Naive thymus-derived CD4-positive, alpha-beta T cell (primary cell): ENCODE measurements around the gene JUP. TPM values are rescaled to one million over a fixed set of nuclear protein-coding genes. Genes with fewer than 3 reads are reported as not detected.
"Not testable (repeated sequence)": the region's sequence is repeated elsewhere in the genome, so short reads cannot be mapped to it uniquely, and the experiment has no call there.

ENCODE experiments used
- ATAC-seq: fragments of 150-1000 bp; cut with Tn5 transposase; 2 replicates; pipeline ENCODE4 v1.10.0; 2021; ENCODE audit warnings: mild to moderate bottlenecking, moderate library complexity
- CTCF ChIA-PET: fragments of 350-600 bp; sonication (Branson Sonifier 250); formaldehyde crosslinking; loops from one replicate; lab custom pipeline; 2021; ENCODE audit warnings: antibody characterized with exemption; lab: Charles Lee
- POLR2A ChIA-PET: fragments of 350-600 bp; sonication (Branson Sonifier 250); formaldehyde crosslinking; loops from one replicate; lab custom pipeline; 2021; ENCODE audit warnings: antibody characterized with exemption, inconsistent platforms; lab: Charles Lee
- DNase-seq, 9 donors: peaks; one replicate each; pipeline versions ENCODE4 v3.0.0 to v3.0.0-alpha.2; 2020 to 2022; ENCODE audit warnings: mixed read lengths in 1 of 9
- H3K27ac ChIP-seq: one replicate; pipeline ENCODE4 v1.7.0; 2013; ENCODE audit warnings: mild to moderate bottlenecking, low read depth, low read length, moderate library complexity
- H3K27me3 ChIP-seq, 2 donors: one replicate each; pipeline ENCODE4 v1.7.0; 2013; ENCODE audit warnings: low read length in 2 of 2, mild to moderate bottlenecking in 2 of 2, moderate library complexity in 2 of 2; ENCODE audit not compliant: control insufficient read depth in 2 of 2, insufficient read depth in 2 of 2
- H3K36me3 ChIP-seq, 3 experiments: 1 replicate in 2 of 3; 2 replicates in 1 of 3; pipeline ENCODE4 v1.7.0; 2013; ENCODE audit warnings: low read length in 3 of 3, mild to moderate bottlenecking in 3 of 3, moderate library complexity in 1 of 3; ENCODE audit not compliant: insufficient read depth in 3 of 3, control insufficient read depth in 2 of 3
- H3K4me1 ChIP-seq, 2 donors: one replicate each; pipeline ENCODE4 v1.7.0; 2013; ENCODE audit warnings: low read length in 2 of 2, mild to moderate bottlenecking in 2 of 2, moderate library complexity in 1 of 2; ENCODE audit not compliant: control insufficient read depth in 2 of 2, insufficient read depth in 2 of 2
- H3K4me3 ChIP-seq: 2 replicates; pipeline ENCODE4 v1.7.0; 2013; ENCODE audit warnings: mild to moderate bottlenecking, low read length
- H3K9me3 ChIP-seq, 3 experiments: 1 replicate in 2 of 3; 2 replicates in 1 of 3; pipeline ENCODE4 v1.7.0; 2013; ENCODE audit warnings: low read length in 3 of 3; ENCODE audit not compliant: control insufficient read depth in 2 of 3
- H3K27ac Mint-ChIP-seq, 9 donors: one replicate each; pipeline ENCODE4 v1.8.0; 2020 to 2022; ENCODE audit warnings: mixed read lengths in 9 of 9, mild to moderate bottlenecking in 8 of 9, moderate library complexity in 5 of 9, inconsistent platforms in 2 of 9
- H3K27me3 Mint-ChIP-seq, 5 donors: one replicate each; pipeline ENCODE4 v1.8.0; 2021 to 2022; ENCODE audit warnings: mixed read lengths in 5 of 5, mild to moderate bottlenecking in 1 of 5
- H3K36me3 Mint-ChIP-seq, 5 donors: one replicate each; pipeline ENCODE4 v1.8.0; 2020 to 2022; ENCODE audit warnings: mixed read lengths in 5 of 5, mild to moderate bottlenecking in 3 of 5, inconsistent platforms in 1 of 5
- H3K4me1 Mint-ChIP-seq, 7 donors: one replicate each; pipeline ENCODE4 v1.8.0; 2020 to 2022; ENCODE audit warnings: mixed read lengths in 7 of 7, mild to moderate bottlenecking in 3 of 7, inconsistent platforms in 1 of 7
- H3K4me3 Mint-ChIP-seq, 10 donors: one replicate each; pipeline ENCODE4 v1.8.0; 2020 to 2022; ENCODE audit warnings: mild to moderate bottlenecking in 10 of 10, mixed read lengths in 10 of 10, moderate library complexity in 6 of 10, inconsistent platforms in 2 of 10
- H3K9me3 Mint-ChIP-seq, 11 donors: one replicate each; pipeline ENCODE4 v1.8.0; 2020 to 2022; ENCODE audit warnings: mixed read lengths in 11 of 11, mild to moderate bottlenecking in 4 of 11, inconsistent platforms in 1 of 11, moderate library complexity in 1 of 11
- intact Hi-C, 2 donors: fragments of 100-400 bp; cut with micrococcal nuclease; formaldehyde crosslinking; loops; one replicate each; pipeline ENCODE4 v1.15.1; 2023
- polyA plus RNA-seq, 2 donors: library from polyadenylated mRNA; unstranded; fragments of 300-500 nt; fragmentation: Illumina TruSeq; gene quantifications; one replicate each; pipeline ENCODE4 v1.2.3, GENCODE V29; 2021
- total RNA-seq, 6 experiments: library from RNA in 5 of 6; stranded (reverse) in 5 of 6; gene quantifications; 1 replicate in 5 of 6; 2 replicates in 1 of 6; pipeline ENCODE4 v1.2.3 and lab custom pipeline; 2021 to 2026

JUP gene
- 1 to 10 TPM in 2 of 5 experiments, under 1 TPM in 3; 0.24 to 8.2 (median 0.57) TPM for total RNA-seq
- under 1 TPM; 0.19 to 0.25 TPM for polyA plus RNA-seq
- 2.0 reads per million, percentile 9 among the genes with 10 or more reads in this experiment for total RNA-seq (lab: John Stamatoyannopoulos, UW)

DNA sequence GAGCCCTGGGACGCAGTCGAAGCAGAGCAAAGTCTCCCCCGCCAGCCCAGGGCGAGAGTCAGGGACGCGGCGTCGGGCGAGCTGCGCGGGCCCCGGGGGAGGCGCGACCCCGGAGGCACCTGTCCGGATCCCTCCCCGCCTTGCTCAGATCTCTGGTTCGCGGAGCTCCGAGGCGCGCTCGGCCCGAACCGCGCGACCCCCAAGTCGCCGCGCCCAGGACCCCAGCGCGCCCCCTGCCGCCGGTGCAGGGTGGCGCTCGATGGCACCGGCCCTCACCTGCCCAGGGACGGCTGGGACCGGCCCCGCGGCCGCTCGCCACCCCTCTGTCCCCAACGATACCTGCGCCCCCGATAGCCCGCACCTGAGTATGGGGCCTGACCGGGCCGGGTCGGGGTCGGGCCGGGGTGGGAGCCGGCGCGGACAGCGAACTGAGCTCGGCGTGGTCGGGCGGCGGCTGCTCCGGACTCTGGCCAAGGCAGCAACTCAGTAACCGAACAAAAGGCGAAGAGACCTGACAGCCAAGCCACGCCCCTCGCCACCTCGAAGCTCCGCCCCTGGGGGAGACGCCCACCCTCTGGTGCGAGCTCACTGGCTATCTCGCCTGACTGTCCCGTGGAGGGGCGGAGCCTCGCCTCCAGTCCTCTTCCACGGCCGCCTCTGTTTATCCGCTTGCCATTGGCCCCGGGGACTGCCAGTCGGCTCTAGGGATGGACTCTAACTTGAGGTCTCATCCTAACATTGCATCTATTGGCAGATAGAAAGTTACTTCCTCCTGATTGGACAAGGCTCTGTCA is at the start of gene JUP:
Gene JUP, minus strand, starts transcription at position 485 of the 794 bp plus-strand sequence. CDS start 14,857 bp downstream, outside the sequence.
- Histone ChIP-seq H3K36me3 (no peaks in the 10 kb centered on the region), H3K27ac (no peak within 1 kb of the TSS), H3K4me3 (peak within 1 kb of the TSS; percentile 44), H3K9me3 (no peaks in the 10 kb centered on the region), H3K27me3 (peaks cover 0 to 6% of the 10 kb centered on the region in 2 donors), H3K4me1 (peaks cover 0 to 11% of the 10 kb centered on the region in 2 donors)
- CTCF ChIA-PET = interaction anchor here (0.6 to 1.3 kb wide), 3 partner anchors 8 to 49 kb away, joined by 3 to 4 read pairs (median 3); no protein-coding TSS in a partner anchor
- H3K4me3 Mint-ChIP-seq = peak within 1 kb of the TSS; percentile 61 to 85 (median 82)
- ATAC-seq (peak; percentile 97), DNase-seq (peak; percentile 84 to 91 (median 89))
- peak within 1 kb of the TSS in 4 of 9 donors; percentile 1 to 70 (median 48) for H3K27ac Mint-ChIP-seq
- no peaks in the 10 kb centered on the region for H3K36me3 Mint-ChIP-seq
- peaks cover 16 to 51% (median 20%) of the 10 kb centered on the region in 5 donors for H3K27me3 Mint-ChIP-seq
- POLR2A ChIA-PET = interaction anchor here (0.5 to 1.5 kb wide), 2 partner anchors 75 to 98 kb away, joined by 3 to 5 read pairs; partner anchors contain the start of gene EIF1
- intact Hi-C loops = loop anchor here in 1 of 2 donors (1.0 kb wide), 1 partner anchor 48 kb away; no protein-coding TSS in a partner anchor
- H3K9me3 Mint-ChIP-seq = no peaks in the 10 kb centered on the region
- H3K4me1 Mint-ChIP-seq = peaks cover 13 to 45% (median 30%) of the 10 kb centered on the region in 7 donors

DNA sequence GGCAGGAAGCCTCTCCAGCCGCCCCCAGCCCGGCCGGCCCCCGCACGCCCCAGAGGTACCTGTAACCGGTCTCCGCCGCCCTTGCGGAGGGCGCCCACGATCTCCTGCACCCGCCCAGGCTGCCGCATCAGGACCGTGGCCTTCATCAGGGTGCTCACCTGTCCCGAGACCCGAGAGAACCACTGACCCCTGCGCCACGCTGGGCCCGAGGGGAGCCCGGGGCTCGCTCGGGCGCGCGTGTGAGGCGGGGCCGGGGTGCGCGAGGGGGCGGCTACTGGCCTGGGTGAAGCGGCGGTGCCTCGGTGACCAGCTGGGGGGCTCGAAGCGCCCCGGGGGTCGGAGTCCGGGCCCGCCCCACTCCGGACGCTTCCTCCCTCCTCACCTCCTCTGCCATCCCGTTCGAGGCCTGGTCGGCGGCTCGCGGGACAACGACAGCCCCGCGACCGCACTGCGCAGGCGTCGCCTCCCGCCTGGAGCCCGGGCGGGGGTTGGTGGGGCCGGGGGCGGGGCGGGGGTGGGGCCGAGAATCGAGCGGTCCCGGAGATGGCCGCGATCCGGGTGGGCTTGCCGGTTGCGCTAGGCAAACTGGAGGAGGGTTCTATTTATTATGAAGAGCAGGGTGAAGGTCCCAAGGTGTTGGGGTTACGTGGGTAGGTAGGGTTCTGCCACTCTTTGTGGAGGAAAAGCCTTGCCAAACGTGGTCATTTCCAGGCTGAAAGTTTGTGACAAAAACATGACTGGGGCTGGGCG is 49.5 kb upstream of the JUP start, which contains the start of gene NT5C3B:
Gene NT5C3B, minus strand, starts transcription at position 433 of the 750 bp plus-strand sequence. Its CDS starts 39 bp downstream, at position 394.
- intact Hi-C loops = loop anchor here (1.0 kb wide), 2 partner anchors 25 to 29 kb away; partner anchors contain the start of genes KLHL11 (in 2 of the 2) and P3H4 (in 1 of the 2)
- Mint-ChIP-seq H3K27me3 (peaks cover 0 to 4% (median 0%) of the 10 kb centered on the region in 5 donors), H3K27ac (peak within 1 kb of the TSS; percentile 75 to 92 (median 86)), H3K4me3 (peak within 1 kb of the TSS; percentile 77 to 92 (median 89)), H3K9me3 (no peaks in the 10 kb centered on the region), H3K36me3 (peaks cover 0 to 13% (median 0%) of the 10 kb centered on the region in 5 donors), H3K4me1 (peaks cover 10 to 21% (median 16%) of the 10 kb centered on the region in 7 donors)
- ATAC-seq (peak; percentile 93), DNase-seq (peak; percentile 20 to 66 (median 49))
- Histone ChIP-seq H3K4me1 (peaks cover 9 to 14% of the 10 kb centered on the region in 2 donors), H3K27me3 (no peaks in the 10 kb centered on the region), H3K36me3 (peaks cover 0 to 7% (median 0%) of the 10 kb centered on the region in 3 experiments), H3K27ac (peak within 1 kb of the TSS; percentile 81), H3K4me3 (peak within 1 kb of the TSS; percentile 62), H3K9me3 (no peaks in the 10 kb centered on the region)
- CTCF ChIA-PET = no interaction called here
- POLR2A ChIA-PET = interaction anchor here (1.0 to 3.7 kb wide), 2 partner anchors 18 to 28 kb away, joined by 4 to 17 read pairs; partner anchors contain the start of gene KLHL11

DNA sequence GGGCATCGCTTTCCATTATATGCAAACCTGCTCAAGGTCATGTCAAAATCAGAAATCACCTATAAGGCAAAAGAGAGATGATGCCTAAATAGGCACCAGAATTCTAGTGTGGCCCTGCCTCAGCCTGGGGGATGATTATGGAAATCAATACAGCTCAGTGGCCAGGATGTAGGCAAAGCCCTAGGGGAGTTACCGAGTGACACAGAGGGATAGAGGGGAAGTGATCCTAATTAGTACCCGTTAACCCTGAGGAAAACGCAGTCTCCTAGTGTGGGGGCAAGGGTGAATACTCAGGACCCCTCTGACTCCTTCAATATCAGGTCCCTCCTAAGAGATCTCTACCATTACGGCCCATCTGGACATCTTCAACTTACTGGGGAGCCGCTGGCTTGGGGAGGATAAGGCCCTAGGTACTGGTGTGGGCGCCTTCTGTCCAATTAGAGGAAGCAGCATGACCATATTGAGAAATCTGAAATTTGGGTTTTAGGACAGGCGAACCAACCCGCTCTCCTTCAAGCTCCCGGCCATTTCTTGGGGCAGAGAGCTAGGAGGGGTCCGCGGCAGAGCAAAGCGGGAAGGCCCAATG is 48.8 kb upstream of the JUP start:
- no peaks in the 10 kb centered on the region for H3K9me3 Mint-ChIP-seq
- CTCF ChIA-PET = interaction anchor here (1.0 kb wide), 1 partner anchor 29 kb away, joined by 4 read pairs; no protein-coding TSS in a partner anchor
- ATAC-seq = peak; percentile 33
- Histone ChIP-seq H3K27me3 (no peaks in the 10 kb centered on the region), H3K4me3 (peak overlapping the region; percentile 62), H3K9me3 (no peaks in the 10 kb centered on the region), H3K27ac (peak overlapping the region; percentile 81), H3K4me1 (peaks cover 9 to 14% of the 10 kb centered on the region in 2 donors), H3K36me3 (peaks cover 0 to 14% (median 0%) of the 10 kb centered on the region in 3 experiments)
- POLR2A ChIA-PET = interaction anchor here (1.1 to 3.7 kb wide), 2 partner anchors 29 to 146 kb away, joined by 3 to 17 read pairs; partner anchors contain the start of gene KLHL11
- DNase-seq = no peak
- peaks cover 0 to 15% (median 0%) of the 10 kb centered on the region in 5 donors for H3K36me3 Mint-ChIP-seq
- H3K4me1 Mint-ChIP-seq = peaks cover 10 to 21% (median 16%) of the 10 kb centered on the region in 7 donors
- H3K27me3 Mint-ChIP-seq = peaks cover 0 to 4% (median 0%) of the 10 kb centered on the region in 5 donors
- H3K4me3 Mint-ChIP-seq = peak overlapping the region; percentile 77 to 92 (median 89)
- peak overlapping the region; percentile 75 to 92 (median 84) for H3K27ac Mint-ChIP-seq
- intact Hi-C loops = no loop called here

DNA sequence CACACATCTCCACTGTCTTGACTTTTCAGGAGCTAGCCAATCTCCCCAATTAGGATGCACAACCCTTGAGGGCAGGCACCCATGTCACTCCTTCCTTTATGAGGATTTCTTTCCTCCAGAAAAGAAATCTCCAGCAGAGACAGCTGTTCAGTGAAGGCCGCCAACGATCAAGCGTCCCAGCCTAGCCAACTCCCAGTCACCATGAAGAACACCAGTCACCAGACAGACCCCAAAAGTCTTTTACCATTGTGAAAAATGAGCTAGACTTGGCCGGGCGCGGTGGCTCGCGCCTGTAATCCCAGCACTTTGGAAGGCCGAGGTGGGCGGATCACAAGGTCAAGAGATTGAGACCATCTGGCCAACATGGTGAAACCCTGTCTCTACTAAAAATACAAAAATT is 43.5 kb upstream of the JUP start:
- H3K9me3 Mint-ChIP-seq, H3K27ac Mint-ChIP-seq, H3K9me3 ChIP-seq, H3K4me1 ChIP-seq, ATAC-seq, H3K27me3 Mint-ChIP-seq, DNase-seq, H3K4me3 ChIP-seq, H3K4me1 Mint-ChIP-seq, H3K4me3 Mint-ChIP-seq, POLR2A ChIA-PET, intact Hi-C loops, H3K27ac ChIP-seq, H3K27me3 ChIP-seq: not testable (repeated sequence)
- CTCF ChIA-PET = interaction anchor here (0.7 kb wide), 1 partner anchor 9 kb away, joined by 4 read pairs; no protein-coding TSS in a partner anchor
- H3K36me3 Mint-ChIP-seq = peaks cover 4 to 36% (median 7%) of the 10 kb centered on the region in 5 donors
- H3K36me3 ChIP-seq = peaks cover 0 to 47% (median 6%) of the 10 kb centered on the region in 3 experiments

DNA sequence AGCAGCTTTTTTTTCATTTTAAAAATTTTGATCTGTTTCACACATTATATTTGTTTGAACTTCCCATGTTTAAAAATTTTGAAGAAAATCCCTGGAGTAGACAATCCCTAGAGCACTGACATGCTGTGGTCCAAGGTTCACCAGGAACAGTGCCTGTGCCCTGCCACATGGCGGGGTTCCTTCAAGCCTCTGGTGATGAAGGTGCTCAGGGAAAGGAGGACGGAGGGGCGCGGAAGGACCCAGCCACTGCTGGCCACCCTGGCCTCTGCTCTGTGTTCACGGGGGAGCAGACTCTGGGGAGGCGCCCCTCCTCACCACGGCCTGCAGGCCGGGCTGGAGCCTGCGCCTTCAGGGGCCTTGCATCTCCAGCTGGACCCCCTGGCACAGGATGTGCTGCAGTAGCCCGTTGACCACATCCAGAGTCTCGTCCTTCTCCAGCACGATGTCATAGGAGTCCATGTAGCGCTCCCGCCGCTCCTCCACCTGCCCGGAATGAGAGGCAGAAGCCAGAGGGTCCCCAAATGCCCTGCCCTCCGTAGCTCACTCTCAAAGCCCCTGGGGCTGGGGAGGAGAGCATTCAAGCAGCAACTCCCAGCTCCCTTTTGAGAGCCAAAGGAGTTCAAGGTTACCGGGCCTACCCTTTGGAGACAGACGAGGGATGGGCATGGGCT is 38.8 kb upstream of the JUP start:
- H3K9me3 Mint-ChIP-seq = no peaks in the 10 kb centered on the region
- DNase-seq (no peak), ATAC-seq (no peak)
- POLR2A ChIA-PET = no interaction called here
- CTCF ChIA-PET = no interaction called here
- intact Hi-C loops = no loop called here
- Histone ChIP-seq H3K27ac (no peak overlapping the region), H3K4me1 (no peaks in the 10 kb centered on the region), H3K27me3 (no peaks in the 10 kb centered on the region), H3K9me3 (no peaks in the 10 kb centered on the region), H3K36me3 (peaks cover 0 to 42% (median 6%) of the 10 kb centered on the region in 3 experiments), H3K4me3 (no peak overlapping the region)
- no peak overlapping the region for H3K4me3 Mint-ChIP-seq
- no peak overlapping the region for H3K27ac Mint-ChIP-seq
- peaks cover 0 to 21% (median 4%) of the 10 kb centered on the region in 5 donors for H3K36me3 Mint-ChIP-seq
- no peaks in the 10 kb centered on the region for H3K4me1 Mint-ChIP-seq
- H3K27me3 Mint-ChIP-seq = no peaks in the 10 kb centered on the region
